ENCODE measurements around the gene EIF4B. TPM values are rescaled to one million over a fixed set of nuclear protein-coding genes. Genes with fewer than 3 reads are reported as not detected.

The EIF4B gene
- total and polyA plus RNA-seq, 9 of the 15 experiments (the other 6 are each of a cell fraction or from before 2014, with no cell fraction given): 138 to 669 (median 552) TPM

GRCh38 chr12:53051058-53051880 is 45.0 kb downstream of the EIF4B start (continued):
- no peak for TF ChIP-seq GMEB1 (CRISPR knock-in tag; IDR thresholded peaks at IDR 0.05)
- TF ChIP-seq CBFB (CRISPR knock-in tag; IDR thresholded peaks at IDR 0.05): no peak
- TF ChIP-seq PCBP1 (IDR thresholded peaks at IDR 0.05; ENCODE audit: low read depth, low read length, poor library complexity, severe bottlenecking): no peak
- TF ChIP-seq RFX5 (IDR thresholded peaks at IDR 0.05; ENCODE audit: low read depth, low read length): no peak
- TF ChIP-seq, protein P1, sequence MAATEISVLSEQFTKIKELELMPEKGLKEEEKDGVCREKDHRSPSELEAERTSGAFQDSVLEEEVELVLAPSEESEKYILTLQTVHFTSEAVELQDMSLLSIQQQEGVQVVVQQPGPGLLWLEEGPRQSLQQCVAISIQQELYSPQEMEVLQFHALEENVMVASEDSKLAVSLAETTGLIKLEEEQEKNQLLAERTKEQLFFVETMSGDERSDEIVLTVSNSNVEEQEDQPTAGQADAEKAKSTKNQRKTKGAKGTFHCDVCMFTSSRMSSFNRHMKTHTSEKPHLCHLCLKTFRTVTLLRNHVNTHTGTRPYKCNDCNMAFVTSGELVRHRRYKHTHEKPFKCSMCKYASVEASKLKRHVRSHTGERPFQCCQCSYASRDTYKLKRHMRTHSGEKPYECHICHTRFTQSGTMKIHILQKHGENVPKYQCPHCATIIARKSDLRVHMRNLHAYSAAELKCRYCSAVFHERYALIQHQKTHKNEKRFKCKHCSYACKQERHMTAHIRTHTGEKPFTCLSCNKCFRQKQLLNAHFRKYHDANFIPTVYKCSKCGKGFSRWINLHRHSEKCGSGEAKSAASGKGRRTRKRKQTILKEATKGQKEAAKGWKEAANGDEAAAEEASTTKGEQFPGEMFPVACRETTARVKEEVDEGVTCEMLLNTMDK (IDR thresholded peaks at IDR 0.05; ENCODE audit: borderline replicate concordance, insufficient read depth, low read depth, low read length, poor library complexity, severe bottlenecking): peak; percentile 4
- TF ChIP-seq HNRNPLL (IDR thresholded peaks at IDR 0.05; ENCODE audit: low read depth, low read length, poor library complexity, severe bottlenecking): no peak
- TF ChIP-seq ZNF146 (CRISPR knock-in tag; IDR thresholded peaks at IDR 0.05; ENCODE audit: unreplicated experiment): no peak
- TF ChIP-seq NFRKB (IDR thresholded peaks at IDR 0.05; ENCODE audit: low read depth): no peak
- no peak for TF ChIP-seq FOXJ3 (CRISPR knock-in tag; IDR thresholded peaks at IDR 0.05)
- no peak for TF ChIP-seq ZNF431 (CRISPR knock-in tag; IDR thresholded peaks at IDR 0.05)
- no peak for TF ChIP-seq NELFE (IDR thresholded peaks at IDR 0.05; ENCODE audit: insufficient read depth, insufficient read length)
- no peak for TF ChIP-seq ZNF586 (CRISPR knock-in tag; conservative IDR thresholded peaks at IDR 0.05)
- no peak for TF ChIP-seq U2AF1 (optimal IDR thresholded peaks at IDR 0.05; ENCODE audit: low read depth, low read length)
- no peak for TF ChIP-seq NBN (IDR thresholded peaks at IDR 0.05; ENCODE audit: low read depth)
- no peak for TF ChIP-seq ZKSCAN1 (IDR thresholded peaks at IDR 0.05; ENCODE audit: low read depth, low read length)
- TF ChIP-seq WHSC1 (IDR thresholded peaks at IDR 0.05; ENCODE audit: low read length): peak; percentile 29
